ENCODE results near the gene ALKBH1.
A peak's percentile ranks its signal among the peaks of the same experiment; 100 is the strongest.
"Not testable (repeated sequence)": the region's sequence is repeated elsewhere in the genome, so short reads cannot be mapped to it uniquely, and the experiment has no call there.

The ALKBH1 gene

GRCh38 chr14:77707724-77708408 lies at the start of gene ALKBH1, which contains the start of gene SLIRP:
Gene ALKBH1 (minus strand): TSS chr14:77708023. CDS start chr14:77708004, 19 bp downstream.
Gene SLIRP (plus strand): TSS chr14:77708103. CDS start chr14:77708112, 9 bp downstream.
- peaks cover 29% of the 10 kb centered on the region for H3K4me1 Mint-ChIP-seq (ENCODE audit: low read depth)

GRCh38 chr14:77752799-77753516 lies 45.1 kb upstream of the ALKBH1 start:
- Mint-ChIP-seq H3K27me3 (no peaks in the 10 kb centered on the region), H3K36me3 (ENCODE audit: low read depth) (peaks cover 94% of the 10 kb centered on the region), H3K4me3 (no peak overlapping the region), H3K9me3 (no peaks in the 10 kb centered on the region), H3K27ac (no peak overlapping the region), H3K4me1 (ENCODE audit: low read depth) (peaks cover 28% of the 10 kb centered on the region)
- intact Hi-C loops (cut with micrococcal nuclease) = no loop called here

More at GRCh38 chr14:77707724-77708408, at the start of gene ALKBH1, which contains the start of gene SLIRP:
- peak within 1 kb of the TSS; percentile 82 for H3K4me3 Mint-ChIP-seq
- peak within 1 kb of the TSS; percentile 80 for H3K27ac Mint-ChIP-seq
- intact Hi-C loops (cut with micrococcal nuclease) = loop anchor here (1.0 to 5.0 kb wide), 3 partner anchors 53 to 251 kb away; partner anchors contain the start of genes ADCK1, SNW1 and VIPAS39
- peaks cover 72% of the 10 kb centered on the region for H3K36me3 Mint-ChIP-seq (ENCODE audit: low read depth)
- H3K27me3 Mint-ChIP-seq = no peaks in the 10 kb centered on the region
- no peaks in the 10 kb centered on the region for H3K9me3 Mint-ChIP-seq

GRCh38 chr14:77752266-77752665 lies 44.4 kb upstream of the ALKBH1 start:
- no peaks in the 10 kb centered on the region for H3K9me3 Mint-ChIP-seq
- peaks cover 21% of the 10 kb centered on the region for H3K4me1 Mint-ChIP-seq (ENCODE audit: low read depth)
- intact Hi-C loops (cut with micrococcal nuclease) = no loop called here
- H3K27me3 Mint-ChIP-seq = no peaks in the 10 kb centered on the region
- H3K4me3 Mint-ChIP-seq = no peak overlapping the region
- H3K36me3 Mint-ChIP-seq (ENCODE audit: low read depth) = peaks cover 94% of the 10 kb centered on the region
- no peak overlapping the region for H3K27ac Mint-ChIP-seq

- peaks cover 96% of the 10 kb centered on the region for H3K36me3 Mint-ChIP-seq (ENCODE audit: low read depth)
- H3K27me3 Mint-ChIP-seq; H3K4me1 Mint-ChIP-seq (ENCODE audit: low read depth); H3K9me3 Mint-ChIP-seq; H3K4me3 Mint-ChIP-seq; H3K27ac Mint-ChIP-seq; intact Hi-C loops (cut with micrococcal nuclease): not testable (repeated sequence)
Measured at GRCh38 chr14:77747425-77747824, 39.6 kb upstream of the ALKBH1 start.

- Mint-ChIP-seq H3K4me1 (ENCODE audit: low read depth) (peaks cover 5% of the 10 kb centered on the region), H3K36me3 (ENCODE audit: low read depth) (peaks cover 98% of the 10 kb centered on the region), H3K4me3 (no peak overlapping the region), H3K27me3 (no peaks in the 10 kb centered on the region), H3K9me3 (no peaks in the 10 kb centered on the region), H3K27ac (peak overlapping the region; percentile 32)
- intact Hi-C loops (cut with micrococcal nuclease) = no loop called here
Measured at GRCh38 chr14:77746064-77746702, 38.4 kb upstream of the ALKBH1 start.

GRCh38 chr14:77741438-77741837 lies 33.6 kb upstream of the ALKBH1 start:
- Mint-ChIP-seq H3K27ac (no peak overlapping the region), H3K4me3 (no peak overlapping the region), H3K4me1 (ENCODE audit: low read depth) (peaks cover 10% of the 10 kb centered on the region), H3K9me3 (no peaks in the 10 kb centered on the region), H3K27me3 (no peaks in the 10 kb centered on the region), H3K36me3 (ENCODE audit: low read depth) (peaks cover 92% of the 10 kb centered on the region)
- intact Hi-C loops (cut with micrococcal nuclease) = no loop called here

GRCh38 chr14:77738559-77739250 lies 30.9 kb upstream of the ALKBH1 start:
- Mint-ChIP-seq H3K36me3 (ENCODE audit: low read depth) (peaks cover 92% of the 10 kb centered on the region), H3K27me3 (no peaks in the 10 kb centered on the region), H3K27ac (no peak overlapping the region), H3K4me3 (no peak overlapping the region), H3K4me1 (ENCODE audit: low read depth) (peaks cover 5% of the 10 kb centered on the region), H3K9me3 (no peaks in the 10 kb centered on the region)
- intact Hi-C loops (cut with micrococcal nuclease) = loop anchor here (10.0 kb wide), 1 partner anchor 304 kb away; no protein-coding TSS in a partner anchor

- Mint-ChIP-seq H3K9me3 (no peaks in the 10 kb centered on the region), H3K36me3 (ENCODE audit: low read depth) (peaks cover 98% of the 10 kb centered on the region), H3K4me3 (no peak overlapping the region), H3K27me3 (no peaks in the 10 kb centered on the region), H3K27ac (no peak overlapping the region), H3K4me1 (ENCODE audit: low read depth) (no peaks in the 10 kb centered on the region)
- intact Hi-C loops (cut with micrococcal nuclease) = loop anchor here (10.0 kb wide), 1 partner anchor 296 kb away; no protein-coding TSS in a partner anchor
Measured at GRCh38 chr14:77730976-77731497, 23.2 kb upstream of the ALKBH1 start.

GRCh38 chr14:77722301-77722700 lies 14.5 kb upstream of the ALKBH1 start:
- H3K36me3 Mint-ChIP-seq (ENCODE audit: low read depth) = peaks cover 98% of the 10 kb centered on the region
- H3K4me1 Mint-ChIP-seq (ENCODE audit: low read depth) = no peaks in the 10 kb centered on the region
- H3K9me3 Mint-ChIP-seq = no peaks in the 10 kb centered on the region
- no peaks in the 10 kb centered on the region for H3K27me3 Mint-ChIP-seq
- H3K27ac Mint-ChIP-seq = no peak overlapping the region
- H3K4me3 Mint-ChIP-seq = no peak overlapping the region
- intact Hi-C loops (cut with micrococcal nuclease) = no loop called here

- Mint-ChIP-seq H3K36me3 (ENCODE audit: low read depth) (peaks cover 98% of the 10 kb centered on the region), H3K27ac (no peak overlapping the region), H3K9me3 (no peaks in the 10 kb centered on the region), H3K4me3 (no peak overlapping the region), H3K27me3 (no peaks in the 10 kb centered on the region), H3K4me1 (ENCODE audit: low read depth) (no peaks in the 10 kb centered on the region)
- intact Hi-C loops (cut with micrococcal nuclease) = no loop called here
Measured at GRCh38 chr14:77721437-77721836, 13.6 kb upstream of the ALKBH1 start.

GRCh38 chr14:77717608-77718305 lies 9.9 kb upstream of the ALKBH1 start:
- H3K27ac Mint-ChIP-seq = no peak overlapping the region

GRCh38 chr14:77714926-77715325 lies 7.1 kb upstream of the ALKBH1 start:
- no peaks in the 10 kb centered on the region for H3K27me3 Mint-ChIP-seq
- H3K4me3 Mint-ChIP-seq = no peak overlapping the region
- intact Hi-C loops (cut with micrococcal nuclease) = no loop called here
- H3K9me3 Mint-ChIP-seq = no peaks in the 10 kb centered on the region
- peaks cover 97% of the 10 kb centered on the region for H3K36me3 Mint-ChIP-seq (ENCODE audit: low read depth)
- H3K4me1 Mint-ChIP-seq (ENCODE audit: low read depth) = peaks cover 13% of the 10 kb centered on the region
- H3K27ac Mint-ChIP-seq = no peak overlapping the region

More at GRCh38 chr14:77717608-77718305, 9.9 kb upstream of the ALKBH1 start:
- peaks cover 6% of the 10 kb centered on the region for H3K4me1 Mint-ChIP-seq (ENCODE audit: low read depth)
- no peaks in the 10 kb centered on the region for H3K27me3 Mint-ChIP-seq
- H3K36me3 Mint-ChIP-seq (ENCODE audit: low read depth) = peaks cover 99% of the 10 kb centered on the region
- no peak overlapping the region for H3K4me3 Mint-ChIP-seq
- H3K9me3 Mint-ChIP-seq = no peaks in the 10 kb centered on the region
- intact Hi-C loops (cut with micrococcal nuclease) = no loop called here

- intact Hi-C loops (cut with micrococcal nuclease) = no loop called here
- no peak overlapping the region for H3K27ac Mint-ChIP-seq
Measured at GRCh38 chr14:77710364-77710763, 2.5 kb upstream of the ALKBH1 start.

More at GRCh38 chr14:77710364-77710763, 2.5 kb upstream of the ALKBH1 start:
- Mint-ChIP-seq H3K36me3 (ENCODE audit: low read depth) (peaks cover 72% of the 10 kb centered on the region), H3K4me1 (ENCODE audit: low read depth) (peaks cover 35% of the 10 kb centered on the region), H3K9me3 (no peaks in the 10 kb centered on the region), H3K27me3 (no peaks in the 10 kb centered on the region), H3K4me3 (no peak overlapping the region)
